ENCODE measurements around the gene IL10RB.
A peak's percentile ranks its signal among the peaks of the same experiment; 100 is the strongest.
"Not testable (repeated sequence)": the region's sequence is repeated elsewhere in the genome, so short reads cannot be mapped to it uniquely, and the experiment has no call there.

Gene IL10RB

GRCh38 chr21:33305344-33305671 is 39.1 kb downstream of the IL10RB start:
- no peak for DNase-seq

- no peak for DNase-seq
Measured at GRCh38 chr21:33305938-33306337, 39.8 kb downstream of the IL10RB start.

- peak; percentile 89 to 95 for DNase-seq
Measured at GRCh38 chr21:33308586-33309490, 42.7 kb downstream of the IL10RB start.

GRCh38 chr21:33309778-33310177 is 43.6 kb downstream of the IL10RB start:
- DNase-seq, result no peak

- no peak for DNase-seq
Measured at GRCh38 chr21:33312121-33312520, 46.0 kb downstream of the IL10RB start.

- no peak for DNase-seq
Measured at GRCh38 chr21:33313183-33313582, 47.0 kb downstream of the IL10RB start.

- DNase-seq, result no peak
Measured at GRCh38 chr21:33313611-33314010, 47.4 kb downstream of the IL10RB start.

- DNase-seq, result no peak
Measured at GRCh38 chr21:33314111-33314510, 47.9 kb downstream of the IL10RB start.

GRCh38 chr21:33315946-33316710 is 50.0 kb downstream of the IL10RB start:
- no peak for DNase-seq

GRCh38 chr21:33317145-33317544 is 51.0 kb downstream of the IL10RB start:
- no peak for DNase-seq

GRCh38 chr21:33317786-33318486 is 51.8 kb downstream of the IL10RB start:
- no peak for DNase-seq

GRCh38 chr21:33321005-33321404 is 54.8 kb downstream of the IL10RB start:
- not testable (repeated sequence) for DNase-seq

GRCh38 chr21:33323610-33324009 is 57.4 kb downstream of the IL10RB start:
- not testable (repeated sequence) for DNase-seq

GRCh38 chr21:33324291-33325221 is 58.4 kb downstream of the IL10RB start, which contains the start of gene IFNAR1:
TSS of gene IFNAR1 (plus strand) at chr21:33324970. CDS start at chr21:33325056, 86 bp downstream.
- DNase-seq, result peak; percentile 98 to 99

GRCh38 chr21:33325222-33326067 is 59.3 kb downstream of the IL10RB start:
- DNase-seq, result peak; percentile 42 to 73

GRCh38 chr21:33327326-33327725 is 61.2 kb downstream of the IL10RB start:
- no peak for DNase-seq

GRCh38 chr21:33327792-33328433 is 61.7 kb downstream of the IL10RB start:
- DNase-seq, result no peak

- DNase-seq, result no peak
Measured at GRCh38 chr21:33330726-33331125, 64.6 kb downstream of the IL10RB start.

- no peak for DNase-seq
Measured at GRCh38 chr21:33332143-33332542, 66.0 kb downstream of the IL10RB start.

- no peak for DNase-seq
Measured at GRCh38 chr21:33334191-33334590, 68.0 kb downstream of the IL10RB start.

- DNase-seq, result no peak
Measured at GRCh38 chr21:33334824-33335223, 68.7 kb downstream of the IL10RB start.

All from NCI-H187 (cell line).